Calu3 (cell line): Measurements from ENCODE around the gene LIMK2. TPM values are rescaled to one million over a fixed set of nuclear protein-coding genes. Genes with fewer than 3 reads are reported as not detected.

Experiments
- BruUV-seq: library from RNA; stranded (reverse); fragments of 400-500 nt; replicated peaks from 2 replicates; lab custom pipeline; 2021; lab: Mats Ljungman, UMichigan
- CTCF ChIA-PET: fragments of 300-600 bp; sonication (Branson Sonifier 250); formaldehyde crosslinking; loops from one replicate; lab custom pipeline; 2022; ENCODE audit warnings: antibody characterized with exemption; lab: Charles Lee
- DNase-seq: peaks from one replicate; pipeline ENCODE4 v3.0.0; 2022
- H3K27ac Mint-ChIP-seq: one replicate; pipeline ENCODE4 v1.8.0; 2022; ENCODE audit warnings: mixed read lengths; ENCODE audit not compliant: unreplicated experiment
- H3K27me3 Mint-ChIP-seq: one replicate; pipeline ENCODE4 v1.8.0; 2022; ENCODE audit warnings: mixed read lengths; ENCODE audit not compliant: unreplicated experiment
- H3K36me3 Mint-ChIP-seq: one replicate; pipeline ENCODE4 v1.8.0; 2022; ENCODE audit warnings: mild to moderate bottlenecking, moderate library complexity, mixed read lengths; ENCODE audit not compliant: insufficient read depth, unreplicated experiment
- H3K4me1 Mint-ChIP-seq: one replicate; pipeline ENCODE4 v1.8.0; 2022; ENCODE audit warnings: mild to moderate bottlenecking, low read depth, mixed read lengths; ENCODE audit not compliant: unreplicated experiment
- H3K4me3 Mint-ChIP-seq: one replicate; pipeline ENCODE4 v1.8.0; 2022; ENCODE audit warnings: mild to moderate bottlenecking, low read depth, moderate library complexity, mixed read lengths; ENCODE audit not compliant: unreplicated experiment
- H3K9me3 Mint-ChIP-seq: one replicate; pipeline ENCODE4 v1.8.0; 2022; ENCODE audit warnings: low read depth, mixed read lengths; ENCODE audit not compliant: unreplicated experiment
- CTCF ChIP-seq: fragments of 200-600 bp; IDR thresholded peaks from one replicate; pipeline ENCODE4 v1.8.0; 2022; ENCODE audit warnings: antibody characterized with exemption; ENCODE audit not compliant: unreplicated experiment
- intact Hi-C: fragments of 100-400 bp; cut with micrococcal nuclease; formaldehyde crosslinking; loops from one replicate; pipeline ENCODE4 v1.10.0; 2022; ENCODE audit not compliant: unreplicated experiment
- total RNA-seq: library from RNA; stranded (reverse); gene quantifications from 2 replicates; pipeline ENCODE4 v1.2.3, GENCODE V29; 2022

Gene LIMK2
- total RNA-seq, 1 experiment from 2014 or later: 59.9 TPM

- no TSS peak for BruUV-seq
- H3K27ac Mint-ChIP-seq: peak overlapping the region; percentile 23
- intact Hi-C loops: no loop called here
- no peak for TF ChIP-seq CTCF
- no peaks in the 10 kb centered on the region for H3K9me3 Mint-ChIP-seq
- CTCF ChIA-PET: no interaction called here
- no peak overlapping the region for H3K4me3 Mint-ChIP-seq
- H3K27me3 Mint-ChIP-seq: no peaks in the 10 kb centered on the region
- peaks cover 9% of the 10 kb centered on the region for H3K36me3 Mint-ChIP-seq
- DNase-seq: no peak
- peaks cover 12% of the 10 kb centered on the region for H3K4me1 Mint-ChIP-seq
Measured at GRCh38 chr22:31250740-31251600, 38.9 kb downstream of the LIMK2 start.

DNA sequence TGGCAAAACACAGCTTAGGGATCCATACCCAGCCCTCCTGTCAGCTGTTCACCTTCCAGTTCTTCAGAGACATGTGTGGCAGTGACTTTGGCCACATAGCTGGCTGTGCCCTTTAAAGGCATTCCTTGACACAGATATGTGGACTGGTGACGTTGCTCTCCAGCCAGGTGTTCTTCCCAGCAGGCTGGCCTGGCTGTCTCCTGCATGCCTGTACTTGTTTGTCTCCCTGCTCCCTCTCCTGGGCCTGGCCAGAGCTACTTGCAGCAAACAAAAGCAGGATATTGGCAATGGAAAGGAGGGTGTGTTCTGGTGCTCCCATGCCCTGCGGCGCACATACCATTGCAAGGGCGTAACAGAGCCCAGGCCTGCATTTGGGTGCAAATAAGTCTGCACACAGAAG is 41.9 kb downstream of the LIMK2 start:
- CTCF ChIA-PET: interaction anchor here (1.4 kb wide), 1 partner anchor 19 kb away, joined by 7 read pairs; no protein-coding TSS in a partner anchor
- Mint-ChIP-seq H3K36me3 (peaks cover 5% of the 10 kb centered on the region), H3K4me3 (no peak overlapping the region), H3K27ac (no peak overlapping the region), H3K9me3 (no peaks in the 10 kb centered on the region), H3K4me1 (peaks cover 12% of the 10 kb centered on the region), H3K27me3 (no peaks in the 10 kb centered on the region)
- no TSS peak for BruUV-seq
- intact Hi-C loops: no loop called here
- no peak for TF ChIP-seq CTCF
- peak; percentile 10 for DNase-seq

- intact Hi-C loops: no loop called here
- DNase-seq: no peak
- Mint-ChIP-seq H3K4me3 (no peak overlapping the region), H3K27me3 (no peaks in the 10 kb centered on the region), H3K9me3 (no peaks in the 10 kb centered on the region), H3K4me1 (peaks cover 9% of the 10 kb centered on the region), H3K27ac (no peak overlapping the region), H3K36me3 (peaks cover 6% of the 10 kb centered on the region)
- CTCF ChIA-PET: interaction anchor here (0.6 kb wide), 1 partner anchor 30 kb away, joined by 4 read pairs; no protein-coding TSS in a partner anchor
- no TSS peak for BruUV-seq
- TF ChIP-seq CTCF: no peak
Measured at GRCh38 chr22:31259798-31260473, 47.8 kb downstream of the LIMK2 start.

DNA sequence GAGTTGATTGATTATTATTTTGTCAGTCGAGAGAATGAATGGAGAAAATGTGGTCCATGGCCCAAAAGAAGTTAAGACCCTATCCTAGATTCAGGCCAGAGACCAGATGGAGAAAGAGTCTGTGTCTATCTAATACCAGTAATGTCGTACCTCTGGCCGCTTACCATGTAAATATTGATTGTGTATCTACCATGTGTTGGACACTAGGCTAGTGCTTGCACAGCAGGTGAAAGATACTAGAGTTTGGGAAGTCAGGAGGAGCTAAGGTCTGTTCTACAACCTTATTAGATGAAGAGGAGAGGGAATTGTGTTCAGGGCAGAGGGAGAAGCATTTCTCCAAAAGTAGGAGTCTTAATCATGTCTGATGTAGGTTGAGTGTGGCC is 48.4 kb downstream of the LIMK2 start:
- Mint-ChIP-seq H3K27ac (no peak overlapping the region), H3K4me1 (peaks cover 9% of the 10 kb centered on the region), H3K27me3 (no peaks in the 10 kb centered on the region), H3K36me3 (peaks cover 6% of the 10 kb centered on the region), H3K4me3 (no peak overlapping the region), H3K9me3 (no peaks in the 10 kb centered on the region)
- CTCF ChIA-PET: no interaction called here
- no peak for DNase-seq
- BruUV-seq: no TSS peak
- no peak for TF ChIP-seq CTCF
- intact Hi-C loops: no loop called here
